ENCODE data around the gene TMEM184C.

Gene TMEM184C

DNA sequence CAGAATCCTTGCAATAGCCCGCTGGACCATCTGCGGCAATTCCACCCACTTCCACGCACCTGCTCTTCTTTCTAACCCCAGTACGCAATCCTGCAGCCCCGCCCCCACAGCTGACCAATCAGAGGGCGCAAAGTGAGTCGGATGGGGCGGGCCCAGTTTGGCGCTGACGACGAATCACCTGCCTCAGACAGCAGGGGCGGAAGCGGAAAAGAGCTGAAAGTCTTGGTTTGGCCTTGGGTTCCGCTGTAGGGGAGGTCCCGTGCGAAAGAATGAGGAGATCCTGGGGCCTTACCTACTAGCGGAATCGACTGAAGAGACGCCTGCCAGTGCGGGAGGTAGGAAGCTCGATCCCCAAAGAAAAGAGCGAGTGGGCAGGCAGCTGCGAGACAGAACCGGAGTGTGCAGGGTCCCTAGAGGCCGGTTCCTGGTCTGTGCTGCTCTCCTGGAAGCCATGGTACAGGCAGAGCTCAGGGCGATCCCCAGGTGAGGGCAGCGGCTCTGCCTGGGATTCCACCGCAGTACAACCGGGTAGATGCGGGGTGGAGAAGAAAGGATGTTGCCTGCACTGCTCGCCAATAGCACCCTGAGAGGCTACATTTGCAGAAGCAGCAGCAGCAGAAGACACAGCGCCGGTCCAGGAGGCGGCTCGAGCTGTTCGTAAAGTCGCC is at the start of gene TMEM184C:
TSS of gene TMEM184C (plus strand) at position 225 of the 668 bp plus-strand sequence. CDS start 560 bp downstream, outside the sequence.
- DNase-seq (ENCODE audit: low read depth) = peak; percentile 96

- peak; percentile 65 for DNase-seq (ENCODE audit: low read depth)
Observed at GRCh38 chr4:147570616-147571015, 46.6 kb upstream of the TMEM184C start.

GRCh38 chr4:147571036-147571770 is 46.0 kb upstream of the TMEM184C start:
- no peak for DNase-seq (ENCODE audit: low read depth)

DNA sequence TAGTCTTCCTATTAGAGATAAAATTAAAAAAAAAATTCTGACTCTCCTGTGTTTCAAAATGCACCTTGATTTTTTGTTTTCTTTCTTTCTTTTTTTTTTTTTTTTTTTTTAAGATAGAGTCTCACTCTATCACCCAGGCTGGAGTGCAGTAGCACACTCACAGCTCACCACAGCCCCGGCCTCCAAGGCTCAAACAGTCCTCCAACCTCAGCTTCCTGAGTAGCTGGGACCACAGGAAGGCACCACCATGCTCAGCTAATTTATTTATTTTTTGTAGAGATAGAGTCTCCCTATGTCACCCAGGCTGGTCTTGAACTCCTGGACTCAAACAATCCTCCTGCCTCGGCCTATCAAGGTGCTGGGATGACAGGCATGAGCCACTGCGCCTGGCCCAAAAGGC is 41.1 kb upstream of the TMEM184C start:
- DNase-seq (ENCODE audit: low read depth) = no peak

DNA sequence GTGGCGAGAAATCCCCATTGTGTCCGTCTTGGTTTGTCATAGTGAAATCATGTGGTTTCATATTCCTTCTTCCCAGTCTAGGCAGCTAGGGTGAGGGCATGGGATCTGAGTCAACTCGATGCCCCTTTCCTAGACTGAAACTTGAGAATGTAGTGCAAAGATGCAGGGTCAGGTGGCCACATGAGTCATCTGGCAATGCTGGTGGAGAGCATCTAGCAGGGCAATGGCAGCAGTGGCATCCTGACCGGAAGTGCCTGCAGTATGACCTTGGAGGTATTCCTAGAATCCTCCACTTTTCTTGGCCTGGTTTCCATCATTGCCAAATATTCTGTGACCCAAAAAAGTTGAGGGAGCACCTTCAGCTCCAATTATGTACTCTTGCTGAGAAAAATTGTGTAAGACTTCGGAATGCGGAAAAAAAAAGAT is 39.1 kb upstream of the TMEM184C start:
- peak; percentile 97 for DNase-seq (ENCODE audit: low read depth)

DNA sequence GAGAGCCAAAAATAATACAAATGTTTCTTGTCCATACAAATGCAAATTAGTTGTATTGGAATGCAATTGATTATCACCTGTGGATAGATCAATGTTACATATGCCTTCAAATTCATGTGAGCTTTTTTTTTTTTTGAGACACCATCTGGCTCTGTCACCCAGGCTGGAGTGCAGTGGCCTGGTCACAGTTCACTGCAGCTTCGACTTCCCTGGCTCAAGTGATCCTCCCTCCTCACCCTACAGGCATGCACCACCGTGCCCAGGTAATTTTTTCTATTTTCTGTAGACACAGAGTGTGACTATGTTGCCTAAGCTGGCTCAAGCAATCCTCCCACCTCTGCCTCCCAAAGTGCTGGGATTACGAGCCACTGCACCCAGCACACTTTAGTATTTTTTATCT is 38.6 kb upstream of the TMEM184C start:
- DNase-seq (ENCODE audit: low read depth) = no peak

- peak; percentile 81 for DNase-seq (ENCODE audit: low read depth)
Observed at GRCh38 chr4:147580396-147580795, 36.8 kb upstream of the TMEM184C start.

DNA sequence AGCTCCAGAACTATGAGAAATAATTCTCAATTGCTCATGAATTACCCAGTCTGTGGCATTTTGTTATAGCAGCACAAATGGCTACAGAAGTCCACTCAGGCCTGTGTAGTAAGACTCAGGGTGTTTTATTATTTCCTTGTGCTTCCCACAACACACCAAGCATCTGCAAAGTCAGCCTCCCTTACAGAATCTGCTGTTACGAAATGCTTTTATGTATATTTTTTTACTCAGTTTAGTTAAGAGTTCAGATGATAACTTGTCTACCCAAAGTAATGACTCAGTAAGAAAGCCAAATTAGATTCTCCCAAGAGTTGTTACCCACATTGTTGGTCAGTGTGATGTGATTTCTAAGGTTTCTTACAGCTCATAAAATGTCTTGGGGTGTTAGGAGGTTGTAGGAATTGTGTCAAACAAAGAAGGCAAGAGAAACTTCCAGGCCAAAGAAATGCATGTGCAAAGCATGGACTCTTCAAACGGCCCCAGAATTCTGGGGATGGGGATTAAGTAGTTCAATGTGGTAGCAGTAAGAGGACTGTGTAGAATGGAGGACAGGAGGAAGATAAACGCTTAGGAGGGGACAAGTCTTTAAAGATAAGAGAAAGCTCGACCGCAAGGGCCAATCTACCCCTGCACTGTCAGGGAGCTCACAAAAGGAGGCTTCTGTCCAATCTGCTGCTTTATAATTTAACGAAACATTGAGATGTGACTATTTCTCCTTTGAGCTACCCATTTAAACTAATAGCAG is 35.4 kb upstream of the TMEM184C start:
- peak; percentile 93 for DNase-seq (ENCODE audit: low read depth)

GRCh38 chr4:147582386-147583060 is 34.7 kb upstream of the TMEM184C start:
- DNase-seq (ENCODE audit: low read depth) = peak; percentile 81

DNA sequence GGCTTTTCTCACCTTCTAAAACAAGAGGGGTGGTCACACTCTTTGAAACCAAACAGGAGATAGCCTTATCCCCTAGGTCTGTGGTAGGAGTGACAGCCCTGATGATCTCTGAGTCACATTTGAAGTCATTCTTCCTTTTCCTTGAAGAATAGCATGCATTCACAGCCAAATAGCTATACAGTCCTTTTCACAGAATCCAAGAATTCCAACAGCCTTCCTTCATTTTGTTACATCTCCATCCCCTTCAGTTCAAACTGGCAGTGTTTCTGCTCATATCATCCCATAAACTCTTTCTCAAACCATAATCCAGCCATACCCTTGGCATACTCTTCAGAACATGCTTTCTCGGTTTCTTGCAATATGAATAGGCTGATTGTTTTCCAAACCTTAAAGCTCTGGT is 33.3 kb upstream of the TMEM184C start:
- DNase-seq (ENCODE audit: low read depth) = no peak

GRCh38 chr4:147586032-147586431 is 31.2 kb upstream of the TMEM184C start:
- DNase-seq (ENCODE audit: low read depth) = no peak

- no peak for DNase-seq (ENCODE audit: low read depth)
Observed at GRCh38 chr4:147586637-147587036, 30.6 kb upstream of the TMEM184C start.

- DNase-seq (ENCODE audit: low read depth) = no peak
Observed at GRCh38 chr4:147587041-147587440, 30.2 kb upstream of the TMEM184C start.

GRCh38 chr4:147589586-147589985 is 27.6 kb upstream of the TMEM184C start:
- peak; percentile 21 for DNase-seq (ENCODE audit: low read depth)

DNA sequence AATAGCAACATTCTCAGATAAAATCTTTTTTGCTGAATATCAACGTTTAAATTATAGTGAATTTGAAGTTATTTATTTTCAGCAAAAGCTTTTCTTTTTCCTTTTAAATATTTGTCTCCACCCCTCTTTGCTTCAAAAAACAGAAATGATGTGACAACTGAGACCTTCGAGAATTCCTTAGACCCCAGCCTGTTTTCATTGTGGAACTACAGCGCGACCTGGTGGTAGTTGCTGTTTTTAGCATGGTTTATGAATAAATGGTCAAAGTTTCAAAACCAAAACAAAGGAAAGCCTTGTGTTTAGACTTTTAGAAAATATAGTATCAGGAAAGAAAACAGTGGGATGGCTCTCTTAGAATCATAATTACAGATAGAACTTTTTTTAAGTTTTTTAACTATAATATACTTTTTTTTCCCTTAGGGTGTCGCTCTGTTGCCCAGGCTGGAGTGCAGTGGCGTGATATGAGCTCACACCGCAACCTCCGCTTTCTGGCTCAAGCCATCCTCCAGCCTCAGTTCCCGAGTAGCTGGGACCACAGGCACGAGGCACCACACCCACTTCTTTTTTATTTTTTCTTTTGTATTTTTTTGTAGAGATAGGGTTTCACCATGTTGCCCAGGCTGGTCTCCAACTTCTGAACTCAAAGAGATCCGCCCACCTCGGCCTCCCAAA is 26.8 kb upstream of the TMEM184C start:
- peak; percentile 78 for DNase-seq (ENCODE audit: low read depth)

- peak; percentile 67 for DNase-seq (ENCODE audit: low read depth)
Observed at GRCh38 chr4:147591106-147591505, 26.1 kb upstream of the TMEM184C start.

DNA sequence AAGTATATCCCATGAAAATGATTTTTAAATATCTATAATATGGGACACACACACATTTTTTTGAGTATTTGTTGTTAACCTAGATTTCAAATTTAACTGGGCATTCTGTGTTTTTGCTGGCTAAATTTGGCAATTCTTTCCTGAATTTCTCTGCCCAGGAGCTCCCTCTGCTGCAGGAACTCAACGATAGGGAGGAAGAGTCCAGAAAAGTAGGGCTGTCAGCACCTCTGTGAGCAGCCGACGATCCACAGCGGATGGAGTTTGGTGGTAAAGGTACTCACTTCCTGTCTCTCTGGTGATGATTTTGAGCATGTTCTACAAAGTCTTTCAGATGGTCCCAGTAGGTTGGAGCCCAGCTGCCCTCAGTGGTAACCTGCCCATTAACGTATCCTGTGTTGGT is 23.1 kb upstream of the TMEM184C start:
- peak; percentile 4 for DNase-seq (ENCODE audit: low read depth)

DNA sequence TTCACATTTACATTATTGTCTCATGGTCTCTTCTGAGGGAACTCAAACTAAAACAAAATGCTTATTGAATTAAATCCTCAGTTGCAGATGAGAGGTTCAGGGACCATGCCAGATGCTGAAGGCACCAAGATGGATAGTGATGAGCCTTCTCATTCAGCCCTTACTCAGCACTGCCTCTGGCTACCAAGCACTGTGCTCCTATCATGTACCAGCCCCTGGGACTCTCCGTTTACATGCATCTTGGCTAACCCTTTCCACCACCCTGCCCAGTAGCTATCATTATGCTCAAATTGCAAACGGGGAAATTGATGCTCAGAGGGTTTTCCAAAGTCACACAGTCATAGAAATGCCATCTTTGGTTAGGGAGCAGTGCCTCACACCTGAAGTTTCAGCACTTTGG is 22.6 kb upstream of the TMEM184C start:
- DNase-seq (ENCODE audit: low read depth) = no peak

DNA sequence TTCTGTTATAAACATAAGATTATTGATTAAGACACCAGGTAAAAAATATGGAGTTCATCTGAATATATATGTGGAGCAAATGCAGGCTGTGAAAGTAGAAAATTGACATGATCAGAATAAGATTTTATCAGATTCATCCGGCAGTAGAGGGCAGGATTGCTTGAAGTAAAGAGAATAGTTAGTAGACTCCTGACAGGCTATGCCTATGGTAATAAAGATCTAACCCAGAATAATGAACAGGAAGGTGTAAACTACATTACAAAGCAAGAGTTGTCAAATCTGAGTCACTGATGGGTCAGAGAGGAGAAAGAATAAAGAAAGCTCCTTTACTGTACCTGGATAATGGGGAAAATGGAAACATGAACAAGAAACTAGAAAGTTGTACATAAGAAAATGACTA is 20.8 kb upstream of the TMEM184C start:
- no peak for DNase-seq (ENCODE audit: low read depth)

DNA sequence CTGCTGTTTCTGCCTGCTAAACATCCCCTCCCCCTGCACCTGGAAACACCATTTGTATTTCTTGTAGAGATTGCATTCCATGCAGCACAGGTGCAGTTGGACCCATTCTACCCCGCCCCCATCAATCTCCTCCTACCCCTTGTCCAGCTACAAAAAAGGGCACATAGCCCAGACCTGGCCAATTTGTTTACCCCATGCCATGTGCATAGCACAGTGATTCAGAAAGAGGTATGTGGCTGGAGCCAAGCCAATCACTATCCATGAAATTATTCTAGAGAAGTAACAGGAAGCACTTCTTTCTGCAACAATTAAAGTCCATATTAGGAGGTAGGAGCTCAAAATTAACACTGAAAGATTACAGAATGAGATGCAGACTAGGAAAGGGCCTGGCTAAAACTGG is 20.2 kb upstream of the TMEM184C start:
- peak; percentile 90 for DNase-seq (ENCODE audit: low read depth)

DNA sequence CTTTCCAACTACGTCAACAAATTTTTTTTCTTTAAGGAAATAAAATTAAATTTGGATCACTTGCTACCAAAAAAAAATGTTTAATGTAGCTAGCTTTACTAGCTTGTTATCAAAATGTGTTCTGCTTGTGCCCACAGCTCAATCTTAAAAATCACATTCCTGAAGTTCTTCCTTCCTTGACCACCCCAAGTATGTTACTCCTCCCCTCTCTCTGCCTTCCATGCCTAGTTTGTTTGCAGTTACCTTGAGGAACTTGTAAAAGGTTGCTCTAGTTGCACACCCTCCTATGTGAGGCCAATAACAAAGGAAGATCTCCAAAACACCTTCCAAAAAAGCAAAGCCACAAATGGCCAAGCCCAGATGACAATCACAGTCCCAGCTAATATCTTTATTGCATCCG is 19.6 kb upstream of the TMEM184C start:
- DNase-seq (ENCODE audit: low read depth) = no peak

- peak; percentile 52 for DNase-seq (ENCODE audit: low read depth)
Observed at GRCh38 chr4:147599206-147599605, 18.0 kb upstream of the TMEM184C start.
